ENCODE measurements around the gene COL24A1.

DNA sequence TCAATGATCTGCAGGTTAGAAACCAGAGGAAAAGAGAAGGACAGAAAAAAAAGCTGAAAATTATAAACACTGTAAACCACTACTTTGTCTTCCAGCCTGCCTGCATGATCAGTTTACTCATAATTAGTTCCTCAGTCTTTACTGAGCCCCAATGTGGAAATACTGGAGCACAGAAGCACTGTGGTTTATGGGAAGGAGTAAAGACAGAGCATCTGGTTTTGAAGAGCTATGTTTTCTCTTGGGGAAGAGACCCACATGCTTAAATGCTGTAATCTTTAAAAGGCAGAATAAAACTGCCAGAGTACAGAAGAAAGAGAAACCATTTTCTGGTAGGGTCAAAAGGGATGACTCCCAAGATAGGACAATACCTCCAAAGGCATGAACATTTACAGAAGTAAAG is 289.4 kb downstream of the COL24A1 start:
- no peak for TF ChIP-seq POLR2A (IDR thresholded peaks at IDR 0.05; ENCODE audit: insufficient read depth in 1 of 2, low read depth in 2 of 2, low read length in 2 of 2)
- no peak for TF ChIP-seq MXD4 (CRISPR knock-in tag; IDR thresholded peaks at IDR 0.05)
- TF ChIP-seq, protein P1, sequence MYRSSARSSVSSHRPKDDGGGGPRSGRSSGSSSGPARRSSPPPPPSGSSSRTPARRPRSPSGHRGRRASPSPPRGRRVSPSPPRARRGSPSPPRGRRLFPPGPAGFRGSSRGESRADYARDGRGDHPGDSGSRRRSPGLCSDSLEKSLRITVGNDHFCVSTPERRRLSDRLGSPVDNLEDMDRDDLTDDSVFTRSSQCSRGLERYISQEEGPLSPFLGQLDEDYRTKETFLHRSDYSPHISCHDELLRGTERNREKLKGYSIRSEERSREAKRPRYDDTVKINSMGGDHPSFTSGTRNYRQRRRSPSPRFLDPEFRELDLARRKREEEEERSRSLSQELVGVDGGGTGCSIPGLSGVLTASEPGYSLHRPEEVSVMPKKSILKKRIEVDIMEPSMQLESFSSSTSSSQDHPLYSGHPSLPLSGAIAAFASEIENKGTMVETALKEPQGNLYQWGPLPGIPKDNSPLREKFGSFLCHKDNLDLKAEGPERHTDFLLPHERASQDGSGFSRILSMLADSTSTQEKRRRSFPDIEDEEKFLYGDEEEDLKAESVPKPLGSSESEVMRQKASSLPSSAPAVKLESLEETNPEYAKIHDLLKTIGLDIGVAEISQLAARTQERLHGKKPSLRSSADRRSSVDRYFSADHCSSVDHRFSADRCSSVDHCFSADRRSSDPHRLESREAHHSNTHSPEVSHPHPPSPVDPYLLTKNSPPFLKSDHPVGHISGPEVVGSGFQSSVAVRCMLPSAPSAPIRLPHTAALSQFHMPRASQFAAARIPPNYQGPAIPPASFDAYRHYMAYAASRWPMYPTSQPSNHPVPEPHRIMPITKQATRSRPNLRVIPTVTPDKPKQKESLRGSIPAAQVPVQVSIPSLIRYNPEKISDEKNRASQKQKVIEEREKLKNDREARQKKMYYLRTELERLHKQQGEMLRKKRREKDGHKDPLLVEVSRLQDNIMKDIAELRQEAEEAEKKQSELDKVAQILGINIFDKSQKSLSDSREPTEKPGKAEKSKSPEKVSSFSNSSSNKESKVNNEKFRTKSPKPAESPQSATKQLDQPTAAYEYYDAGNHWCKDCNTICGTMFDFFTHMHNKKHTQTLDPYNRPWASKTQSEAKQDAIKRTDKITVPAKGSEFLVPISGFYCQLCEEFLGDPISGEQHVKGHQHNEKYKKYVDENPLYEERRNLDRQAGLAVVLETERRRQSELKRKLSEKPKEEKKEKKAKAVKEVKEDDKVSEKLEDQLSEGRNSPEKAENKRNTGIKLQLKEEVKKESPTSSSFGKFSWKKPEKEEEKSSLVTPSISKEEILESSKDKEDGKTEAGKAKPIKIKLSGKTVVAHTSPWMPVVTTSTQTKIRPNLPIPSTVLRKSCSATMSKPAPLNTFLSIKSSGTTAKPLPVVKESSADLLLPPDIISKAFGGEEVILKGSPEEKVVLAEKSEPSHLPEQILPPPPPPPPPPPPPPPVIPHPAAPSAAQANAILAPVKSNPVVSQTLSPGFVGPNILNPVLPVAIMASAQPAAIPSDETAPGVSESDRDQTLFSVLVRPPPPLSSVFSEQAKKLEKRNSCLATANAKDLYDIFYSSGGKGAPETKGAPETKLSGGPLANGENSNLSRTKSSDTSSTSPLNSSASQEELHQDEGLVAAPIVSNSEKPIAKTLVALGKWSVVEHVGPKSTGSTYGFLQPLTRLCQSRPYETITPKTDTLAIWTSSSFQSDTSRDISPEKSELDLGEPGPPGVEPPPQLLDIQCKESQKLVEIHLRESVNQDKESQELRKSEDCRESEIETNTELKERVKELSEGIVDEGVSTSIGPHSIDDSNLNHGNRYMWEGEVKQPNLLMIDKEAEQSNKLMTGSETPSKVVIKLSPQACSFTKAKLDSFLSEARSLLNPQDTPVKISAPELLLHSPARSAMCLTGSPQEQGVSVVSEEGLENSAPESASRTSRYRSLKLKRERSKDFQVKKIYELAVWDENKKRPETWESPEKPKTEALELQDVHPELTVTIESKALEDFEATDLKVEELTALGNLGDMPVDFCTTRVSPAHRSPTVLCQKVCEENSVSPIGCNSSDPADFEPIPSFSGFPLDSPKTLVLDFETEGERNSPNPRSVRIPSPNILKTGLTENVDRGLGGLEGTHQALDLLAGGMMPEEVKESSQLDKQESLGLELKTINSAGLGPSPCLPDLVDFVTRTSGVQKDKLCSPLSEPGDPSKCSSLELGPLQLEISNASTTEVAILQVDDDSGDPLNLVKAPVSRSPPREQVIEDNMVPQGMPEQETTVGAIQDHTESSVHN (CRISPR knock-in tag; IDR thresholded peaks at IDR 0.05) = no peak
- no peak for TF ChIP-seq MATR3 (CRISPR knock-in tag; IDR thresholded peaks at IDR 0.05)
- no peak for TF ChIP-seq KDM5B (CRISPR knock-in tag; IDR thresholded peaks at IDR 0.05; ENCODE audit: borderline replicate concordance)
- TF ChIP-seq ZNF770 (CRISPR knock-in tag; IDR thresholded peaks at IDR 0.05) = no peak
- TF ChIP-seq JUN (CRISPR knock-in tag; IDR thresholded peaks at IDR 0.05) = no peak
- TF ChIP-seq TCF7L2 (IDR thresholded peaks at IDR 0.05; ENCODE audit: low read depth, low read length) = no peak
- TF ChIP-seq EP300 (IDR thresholded peaks at IDR 0.05; ENCODE audit: low read depth in 2 of 2, low read length in 2 of 2) = no peak
- TF ChIP-seq EP300 (CRISPR knock-in tag; IDR thresholded peaks at IDR 0.05; ENCODE audit: borderline replicate concordance) = no peak
- no peak for TF ChIP-seq POLR2AphosphoS5 (IDR thresholded peaks at IDR 0.05; ENCODE audit: low read depth, low read length)
- TF ChIP-seq CCDC6 (CRISPR knock-in tag; IDR thresholded peaks at IDR 0.05) = no peak
- TF ChIP-seq, protein P2, sequence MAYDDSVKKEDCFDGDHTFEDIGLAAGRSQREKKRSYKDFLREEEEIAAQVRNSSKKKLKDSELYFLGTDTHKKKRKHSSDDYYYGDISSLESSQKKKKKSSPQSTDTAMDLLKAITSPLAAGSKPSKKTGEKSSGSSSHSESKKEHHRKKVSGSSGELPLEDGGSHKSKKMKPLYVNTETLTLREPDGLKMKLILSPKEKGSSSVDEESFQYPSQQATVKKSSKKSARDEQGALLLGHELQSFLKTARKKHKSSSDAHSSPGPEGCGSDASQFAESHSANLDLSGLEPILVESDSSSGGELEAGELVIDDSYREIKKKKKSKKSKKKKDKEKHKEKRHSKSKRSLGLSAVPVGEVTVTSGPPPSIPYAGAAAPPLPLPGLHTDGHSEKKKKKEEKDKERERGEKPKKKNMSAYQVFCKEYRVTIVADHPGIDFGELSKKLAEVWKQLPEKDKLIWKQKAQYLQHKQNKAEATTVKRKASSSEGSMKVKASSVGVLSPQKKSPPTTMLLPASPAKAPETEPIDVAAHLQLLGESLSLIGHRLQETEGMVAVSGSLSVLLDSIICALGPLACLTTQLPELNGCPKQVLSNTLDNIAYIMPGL (CRISPR knock-in tag; IDR thresholded peaks at IDR 0.05; ENCODE audit: borderline replicate concordance in 1 of 2, low read depth in 1 of 2) = no peak
- TF ChIP-seq, protein P3, sequence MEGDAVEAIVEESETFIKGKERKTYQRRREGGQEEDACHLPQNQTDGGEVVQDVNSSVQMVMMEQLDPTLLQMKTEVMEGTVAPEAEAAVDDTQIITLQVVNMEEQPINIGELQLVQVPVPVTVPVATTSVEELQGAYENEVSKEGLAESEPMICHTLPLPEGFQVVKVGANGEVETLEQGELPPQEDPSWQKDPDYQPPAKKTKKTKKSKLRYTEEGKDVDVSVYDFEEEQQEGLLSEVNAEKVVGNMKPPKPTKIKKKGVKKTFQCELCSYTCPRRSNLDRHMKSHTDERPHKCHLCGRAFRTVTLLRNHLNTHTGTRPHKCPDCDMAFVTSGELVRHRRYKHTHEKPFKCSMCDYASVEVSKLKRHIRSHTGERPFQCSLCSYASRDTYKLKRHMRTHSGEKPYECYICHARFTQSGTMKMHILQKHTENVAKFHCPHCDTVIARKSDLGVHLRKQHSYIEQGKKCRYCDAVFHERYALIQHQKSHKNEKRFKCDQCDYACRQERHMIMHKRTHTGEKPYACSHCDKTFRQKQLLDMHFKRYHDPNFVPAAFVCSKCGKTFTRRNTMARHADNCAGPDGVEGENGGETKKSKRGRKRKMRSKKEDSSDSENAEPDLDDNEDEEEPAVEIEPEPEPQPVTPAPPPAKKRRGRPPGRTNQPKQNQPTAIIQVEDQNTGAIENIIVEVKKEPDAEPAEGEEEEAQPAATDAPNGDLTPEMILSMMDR (CRISPR knock-in tag; IDR thresholded peaks at IDR 0.05) = no peak
